Heart right ventricle (tissue), 16 donors: ENCODE results near the gene SPG11. TPM values are rescaled to one million over a fixed set of nuclear protein-coding genes. Genes with fewer than 3 reads are reported as not detected.

Source experiments
- ATAC-seq, 8 donors: fragments of 200-7000 bp; cut with Tn5 transposase; one replicate each; pipeline ENCODE4 v1.9.1; 2020; ENCODE audit warnings: mild to moderate bottlenecking in 8 of 8, moderate library complexity in 8 of 8, moderate number of reproducible peaks in 1 of 8
- DNase-seq, 2 donors: peaks; one replicate each; pipeline ENCODE4 v3.0.0-alpha.2; 2020
- H3K27ac ChIP-seq, 10 donors: fragments of 200-600 bp; sonication (generic) in 2 of 10; one replicate each; pipeline versions ENCODE4 v1.5.0 to v1.8.0; 2020 to 2022; ENCODE audit warnings: mild to moderate bottlenecking in 3 of 10
- H3K27me3 ChIP-seq, 7 donors: fragments of 200-600 bp; one replicate each; pipeline ENCODE4 v1.8.0; 2021 to 2022; ENCODE audit warnings: mild to moderate bottlenecking in 2 of 7
- H3K36me3 ChIP-seq, 9 donors: fragments of 200-600 bp; sonication (generic) in 1 of 9; one replicate each; pipeline versions ENCODE4 v1.5.0 to v1.8.0; 2020 to 2022; ENCODE audit warnings: mild to moderate bottlenecking in 2 of 9
- H3K4me1 ChIP-seq, 9 donors: fragments of 200-600 bp; sonication (generic) in 1 of 9; one replicate each; pipeline versions ENCODE4 v1.5.0 to v1.8.0; 2020 to 2022; ENCODE audit warnings: mild to moderate bottlenecking in 4 of 9
- H3K4me3 ChIP-seq, 10 donors: fragments of 200-600 bp; sonication (generic) in 2 of 10; one replicate each; pipeline versions ENCODE4 v1.5.0 to v1.8.0; 2020 to 2022; ENCODE audit warnings: mild to moderate bottlenecking in 7 of 10, moderate library complexity in 2 of 10
- H3K9me3 ChIP-seq, 11 donors: fragments of 200-600 bp in 10 of 11; sonication (generic) in 2 of 11; one replicate each; pipeline versions ENCODE4 v1.5.0 to v1.8.0; 2013 to 2022; ENCODE audit warnings: mild to moderate bottlenecking in 2 of 11, control low read depth in 1 of 11, moderate library complexity in 1 of 11
- WGBS, 2 donors: extraction: QIAGEN DNeasy Blood & Tissue Kit; methylation state at CpG; one replicate each; pipeline ENCODE4 v1.1.7; 2013; ENCODE audit warnings: inconsistent platforms in 1 of 2; 5-methylcytosine and 5-hydroxymethylcytosine counted together
- intact Hi-C, 10 donors: fragments of 100-400 bp; cut with DNase I; formaldehyde crosslinking; loops; one replicate each; pipeline versions ENCODE4 v1.11.1 to v1.14.2; 2022
- polyA plus RNA-seq, 2 donors: library from polyadenylated mRNA; stranded (reverse); fragments of 200-250 nt; gene quantifications; one replicate each; pipeline ENCODE4 v1.2.3, GENCODE V29; 2013
- total RNA-seq, 10 donors: library from RNA; stranded (reverse); fragmentation: NEBNext Ultra II Directional in 3 of 10; extraction: Animal tissue kit (Norgen Biotek cat#: 25700) in 3 of 10; gene quantifications; one replicate each; pipeline versions ENCODE4 v1.2.1 to v1.2.4, GENCODE V29; 2021 to 2023
- TF ChIP-seq, protein P1 (sequence below), 9 donors: fragments of 200-600 bp; sonication (generic) in 2 of 9; IDR thresholded peaks; one replicate each; pipeline versions ENCODE4 v1.5.0 to v1.8.0; 2021 to 2022; ENCODE audit warnings: antibody characterized with exemption in 9 of 9, mild to moderate bottlenecking in 5 of 9, moderate library complexity in 1 of 9
- donor health status: Arrhythmogenic right ventricular cardiomyopathy.
- donor health status: ischemic (EF 13 %, LVEDD 7.1; RV severe dilation, severe dysfunction).
- donor health status: healthy with polysubstance abuse.
- donor health status: DM: no; HTN: yes; CAD: no.
- donor health status: DM: no; HTN: no; CAD: no.
- donor health status: ischemic (EF 25% LVEDD 6.9; RV normal size, moderate dysfunction).
- donor health status: ischemic (EF 25% LVEDD 5.7; RV mildly dilated, moderate dysfunction).
- donor health status: healthy.
- donor health status: DM: yes; HTN: yes; CAD: no.
- donor health status: Ischemic cardiomyopathy.
- donor health status: ischemic (EF 35%, LVEDD 5.7; RV mildly dilated, moderate dysfunction).
- donor health status: nonischemic (EF 11% LVEDD 7.7; RV severe dilation, severe dysfunction).
- donor health status: DM: yes; HTN: yes; CAD: no.
- donor health status: PGD.
- donor health status: ischemic (EF 29% LVEDD 5.4; RV normal size, mild dysfunction).
- donor health status: nonischemic (EF 23%, LVEDD 6.1; RV moderate dilation, normal function).

SPG11 gene
- total and polyA plus RNA-seq, 12 donors: 17.4 to 63.4 (median 50.4) TPM

DNA sequence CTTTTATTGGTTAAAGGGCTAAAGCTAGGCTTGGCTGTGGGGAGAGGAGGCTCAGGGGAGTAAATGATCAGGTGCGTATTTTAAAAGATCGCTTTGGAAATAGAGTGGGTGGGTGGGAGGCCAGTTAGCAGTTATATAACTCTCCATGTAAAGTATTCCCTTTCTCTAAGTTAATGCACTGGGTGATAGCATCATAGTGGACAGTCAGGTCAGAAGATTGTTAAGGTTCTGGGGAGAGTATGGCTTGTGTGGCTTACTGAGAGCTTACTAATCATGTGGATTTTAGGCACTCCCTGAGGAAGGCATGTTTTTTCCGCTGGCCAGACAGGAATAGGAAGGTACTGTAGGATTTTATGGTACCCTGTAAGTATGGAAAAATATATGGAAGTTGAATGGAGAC lies 132.8 kb downstream of the SPG11 start:
- WGBS, 2 donors: 96 to 99% methylated on average over 3 of the region's 3 CpGs
- intact Hi-C loops: no loop called here
- TF ChIP-seq, protein P1, sequence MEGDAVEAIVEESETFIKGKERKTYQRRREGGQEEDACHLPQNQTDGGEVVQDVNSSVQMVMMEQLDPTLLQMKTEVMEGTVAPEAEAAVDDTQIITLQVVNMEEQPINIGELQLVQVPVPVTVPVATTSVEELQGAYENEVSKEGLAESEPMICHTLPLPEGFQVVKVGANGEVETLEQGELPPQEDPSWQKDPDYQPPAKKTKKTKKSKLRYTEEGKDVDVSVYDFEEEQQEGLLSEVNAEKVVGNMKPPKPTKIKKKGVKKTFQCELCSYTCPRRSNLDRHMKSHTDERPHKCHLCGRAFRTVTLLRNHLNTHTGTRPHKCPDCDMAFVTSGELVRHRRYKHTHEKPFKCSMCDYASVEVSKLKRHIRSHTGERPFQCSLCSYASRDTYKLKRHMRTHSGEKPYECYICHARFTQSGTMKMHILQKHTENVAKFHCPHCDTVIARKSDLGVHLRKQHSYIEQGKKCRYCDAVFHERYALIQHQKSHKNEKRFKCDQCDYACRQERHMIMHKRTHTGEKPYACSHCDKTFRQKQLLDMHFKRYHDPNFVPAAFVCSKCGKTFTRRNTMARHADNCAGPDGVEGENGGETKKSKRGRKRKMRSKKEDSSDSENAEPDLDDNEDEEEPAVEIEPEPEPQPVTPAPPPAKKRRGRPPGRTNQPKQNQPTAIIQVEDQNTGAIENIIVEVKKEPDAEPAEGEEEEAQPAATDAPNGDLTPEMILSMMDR (IDR thresholded peaks at IDR 0.05): no peak
- Histone ChIP-seq H3K36me3 (peaks cover 0 to 56% (median 0%) of the 10 kb centered on the region in 9 donors), H3K9me3 (no peaks in the 10 kb centered on the region), H3K27ac (no peak overlapping the region), H3K4me1 (peaks cover 0 to 10% (median 5%) of the 10 kb centered on the region in 9 donors), H3K27me3 (no peaks in the 10 kb centered on the region), H3K4me3 (no peak overlapping the region)
- DNase-seq: no peak
- no peak for ATAC-seq

DNA sequence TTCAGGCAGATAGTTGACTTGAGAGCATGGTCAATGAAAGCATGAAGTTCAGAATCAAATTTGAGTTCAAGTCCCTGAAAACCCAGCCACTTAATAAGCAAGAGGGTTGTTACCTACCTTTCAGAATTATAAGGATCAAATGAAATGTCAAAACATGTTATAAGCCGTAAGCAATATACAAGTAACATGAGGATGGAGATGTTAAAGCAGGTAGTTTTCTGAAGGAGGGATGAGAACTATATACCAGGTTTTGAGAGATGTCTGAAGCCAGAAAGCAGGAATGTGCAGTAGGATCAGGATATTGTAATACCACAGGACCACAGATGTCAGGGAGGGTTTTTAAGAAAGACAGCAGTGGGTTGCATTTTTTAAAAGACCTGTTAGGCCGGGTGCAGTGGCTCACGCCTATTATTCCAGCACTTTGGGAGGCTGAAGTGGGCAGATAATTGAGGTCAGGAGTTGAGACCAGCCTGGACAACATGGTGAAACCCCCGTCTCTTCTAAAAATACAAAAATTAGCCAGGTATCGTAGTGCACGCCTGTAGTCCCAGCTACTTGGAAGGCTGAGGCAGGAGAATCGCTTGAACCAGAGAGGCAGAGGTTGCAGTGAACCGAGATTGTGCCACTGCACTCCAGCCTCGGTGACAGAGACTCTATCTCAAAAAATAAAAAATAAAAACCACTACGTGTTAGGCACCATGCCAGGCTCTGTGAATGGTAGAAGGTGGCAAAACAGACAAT lies 133.4 kb downstream of the SPG11 start:
- DNase-seq (no peak), ATAC-seq (no peak)
- 73 to 75% methylated on average over 10 of the region's 10 CpGs for WGBS, 2 donors
- Histone ChIP-seq H3K36me3 (peaks cover 0 to 62% (median 0%) of the 10 kb centered on the region in 9 donors), H3K4me3 (no peak overlapping the region), H3K4me1 (peaks cover 0 to 4% (median 0%) of the 10 kb centered on the region in 9 donors), H3K27ac (no peak overlapping the region), H3K27me3 (no peaks in the 10 kb centered on the region), H3K9me3 (no peaks in the 10 kb centered on the region)
- intact Hi-C loops: no loop called here
- TF ChIP-seq, protein P1 (IDR thresholded peaks at IDR 0.05): no peak

DNA sequence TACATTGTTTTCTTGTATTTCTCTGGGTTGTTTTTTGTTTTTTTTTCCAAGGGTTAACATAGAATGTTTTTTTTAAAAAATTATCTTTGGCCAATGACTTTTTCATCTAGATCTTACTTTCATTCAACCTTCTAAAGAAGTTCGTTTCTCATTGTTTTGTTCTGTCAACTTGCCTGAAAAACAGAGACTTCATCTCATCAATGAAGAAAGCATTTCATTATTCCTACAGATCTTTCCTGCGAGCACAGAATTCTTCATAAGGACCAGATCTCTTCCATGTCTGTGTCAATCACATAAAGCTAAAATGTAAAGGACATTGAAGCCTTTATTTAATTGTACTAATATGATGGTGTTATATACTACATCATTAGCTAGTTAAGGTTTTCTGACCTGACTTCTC lies 136.2 kb downstream of the SPG11 start:
- TF ChIP-seq, protein P1 (IDR thresholded peaks at IDR 0.05): no peak
- no peak for ATAC-seq

DNA sequence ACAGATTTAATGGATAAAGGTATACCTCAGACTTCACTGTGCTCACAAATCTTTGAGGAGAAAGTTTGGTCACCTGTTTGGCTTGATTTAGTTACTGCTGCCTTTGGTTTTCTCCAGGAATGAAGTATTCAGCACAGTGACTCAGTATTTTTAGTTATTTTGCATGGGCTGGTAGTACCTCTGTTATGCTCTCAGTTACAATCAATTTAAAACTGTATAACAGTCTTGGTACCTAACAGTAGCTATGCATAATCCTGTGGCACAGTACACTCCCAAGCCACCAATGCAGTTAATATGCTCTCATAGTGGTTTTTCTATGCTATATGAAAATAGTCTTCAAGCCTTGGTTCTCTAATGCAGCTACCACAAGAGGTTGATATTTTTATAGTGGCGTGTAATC lies 138.4 kb downstream of the SPG11 start:
- H3K36me3 ChIP-seq: peaks cover 0 to 88% (median 19%) of the 10 kb centered on the region in 9 donors

More for the DNA sequence above, 136.2 kb downstream of the SPG11 start:
- WGBS, 2 donors: 80 to 84% methylated on average over 2 of the region's 2 CpGs
- no peak overlapping the region for H3K27ac ChIP-seq
- H3K27me3 ChIP-seq: no peaks in the 10 kb centered on the region
- H3K4me3 ChIP-seq: no peak overlapping the region
- H3K4me1 ChIP-seq: no peaks in the 10 kb centered on the region
- intact Hi-C loops: no loop called here
- H3K9me3 ChIP-seq: no peaks in the 10 kb centered on the region
- H3K36me3 ChIP-seq: peaks cover 0 to 77% (median 13%) of the 10 kb centered on the region in 9 donors
- DNase-seq: no peak

More for the DNA sequence above, 138.4 kb downstream of the SPG11 start:
- H3K9me3 ChIP-seq: no peaks in the 10 kb centered on the region
- intact Hi-C loops: no loop called here
- ATAC-seq (no peak), DNase-seq (no peak)
- no peaks in the 10 kb centered on the region for H3K27me3 ChIP-seq
- 91 to 100% methylated on average over 1 of the region's 1 CpG for WGBS, 2 donors
- no peak overlapping the region for H3K27ac ChIP-seq
- H3K4me1 ChIP-seq: no peaks in the 10 kb centered on the region
- H3K4me3 ChIP-seq: no peak overlapping the region
- TF ChIP-seq, protein P1 (IDR thresholded peaks at IDR 0.05): no peak
